NCI-H82 (cell line): ENCODE measurements around the gene TBCD.

Source experiments
- DNase-seq: peaks from one replicate; lab custom pipeline; 2025; lab: John Stamatoyannopoulos, UW

TBCD gene

GRCh38 chr17:82871776-82872561 lies 120.1 kb downstream of the TBCD start:
- no peak for DNase-seq

DNA sequence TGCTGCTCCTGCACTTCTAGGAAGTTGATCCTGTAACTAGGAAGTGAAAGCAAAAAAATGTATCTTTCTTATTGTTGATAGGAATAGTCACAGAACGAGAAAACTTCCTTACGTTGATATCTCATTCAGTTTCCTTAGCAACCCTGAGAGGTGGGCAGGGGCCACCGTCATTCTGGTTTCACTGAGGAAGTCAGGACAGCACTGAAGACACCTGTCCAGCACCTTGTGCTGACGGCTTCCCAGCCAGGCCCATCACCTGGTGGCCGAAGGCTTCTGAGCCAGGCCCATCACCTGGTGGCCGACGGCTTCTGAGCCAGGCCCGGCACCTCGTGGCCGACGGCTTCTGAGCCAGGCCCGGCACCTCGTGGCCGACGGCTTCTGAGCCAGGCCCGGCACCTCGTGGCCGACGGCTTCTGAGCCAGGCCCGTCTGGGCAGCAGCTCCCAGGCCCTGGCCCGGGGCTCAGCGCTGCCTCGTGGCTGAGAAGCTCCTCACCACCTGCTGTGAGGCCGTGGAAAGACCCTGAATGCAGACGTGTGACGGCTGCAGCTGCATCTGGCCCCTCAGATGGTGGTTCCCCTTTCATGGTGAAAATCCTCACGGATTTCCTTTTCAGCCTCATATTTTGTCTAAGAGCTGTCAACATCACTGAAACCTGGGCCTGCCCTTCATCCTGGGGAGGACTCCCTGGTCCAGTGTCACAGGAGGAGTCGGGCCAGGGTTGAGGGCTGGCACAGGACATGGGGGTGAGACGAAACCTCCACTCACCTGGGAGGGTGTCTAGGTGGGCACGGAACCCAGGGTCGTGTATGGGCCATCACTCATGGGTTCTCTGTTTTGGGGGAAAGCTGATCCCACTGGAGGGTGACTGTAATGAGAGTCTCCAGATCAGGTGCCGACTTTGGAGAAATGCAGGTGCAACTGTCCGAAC lies 121.0 kb downstream of the TBCD start:
- DNase-seq, result no peak

DNA sequence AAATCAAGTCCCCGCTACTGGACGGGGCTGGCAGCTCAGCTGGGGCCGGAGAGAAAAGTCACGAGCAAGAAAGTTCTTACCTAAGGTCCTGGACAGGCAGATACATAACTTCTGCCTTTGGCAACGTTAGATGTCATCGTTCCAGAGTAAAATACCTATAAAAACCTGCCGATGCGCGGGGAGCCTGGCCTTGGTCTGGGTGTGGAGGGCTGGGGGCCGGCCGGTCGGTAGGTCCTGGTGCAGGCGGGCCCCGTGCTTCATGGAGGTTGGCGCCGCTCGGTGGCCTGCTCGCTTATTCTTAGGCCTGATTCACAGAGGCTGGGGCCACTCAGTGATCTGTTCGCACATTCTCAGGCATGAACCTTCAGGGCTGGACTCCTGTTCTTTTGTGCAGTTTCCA lies 121.7 kb downstream of the TBCD start:
- no peak for DNase-seq

DNA sequence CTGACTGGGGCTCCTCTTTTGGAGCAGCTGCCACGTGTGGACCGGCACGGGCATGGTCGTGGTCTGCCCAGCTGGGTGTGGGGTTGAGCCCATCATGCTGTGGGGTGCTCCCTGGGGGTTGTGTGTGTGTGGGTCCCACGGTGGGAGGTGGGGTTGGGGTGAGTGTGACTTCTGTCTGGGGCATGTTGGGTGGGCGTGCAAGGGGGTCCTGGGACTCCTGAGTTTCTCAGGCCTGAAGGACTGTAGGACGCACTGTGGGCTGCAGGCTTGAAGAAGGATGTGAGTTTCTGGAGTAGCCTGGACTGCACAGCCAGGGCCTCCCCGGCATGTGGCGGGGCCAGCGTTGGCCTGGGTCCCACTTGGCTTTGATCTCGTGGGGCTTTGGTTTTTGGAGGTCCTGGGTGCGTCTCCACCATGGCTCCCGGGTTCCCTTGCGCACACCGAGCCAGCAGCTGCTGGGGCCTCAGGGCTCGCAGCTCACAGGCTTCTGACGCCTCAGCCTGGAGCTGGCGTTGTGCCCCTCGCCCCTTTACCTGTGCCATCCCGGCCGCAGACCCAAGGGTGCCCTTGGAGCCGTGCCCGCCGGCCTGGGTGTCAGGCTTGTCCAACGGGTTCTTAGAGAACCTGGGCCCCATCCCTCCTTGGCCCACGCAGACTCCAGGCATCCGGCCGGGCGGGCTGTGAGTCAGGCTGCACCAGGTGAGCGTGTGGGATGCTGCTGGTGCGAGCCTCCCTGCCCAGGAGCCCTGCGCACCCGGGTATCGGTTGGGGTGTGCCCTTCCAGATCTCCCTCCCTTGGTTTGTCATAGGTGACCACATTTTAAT lies 122.4 kb downstream of the TBCD start:
- DNase-seq, result no peak

DNA sequence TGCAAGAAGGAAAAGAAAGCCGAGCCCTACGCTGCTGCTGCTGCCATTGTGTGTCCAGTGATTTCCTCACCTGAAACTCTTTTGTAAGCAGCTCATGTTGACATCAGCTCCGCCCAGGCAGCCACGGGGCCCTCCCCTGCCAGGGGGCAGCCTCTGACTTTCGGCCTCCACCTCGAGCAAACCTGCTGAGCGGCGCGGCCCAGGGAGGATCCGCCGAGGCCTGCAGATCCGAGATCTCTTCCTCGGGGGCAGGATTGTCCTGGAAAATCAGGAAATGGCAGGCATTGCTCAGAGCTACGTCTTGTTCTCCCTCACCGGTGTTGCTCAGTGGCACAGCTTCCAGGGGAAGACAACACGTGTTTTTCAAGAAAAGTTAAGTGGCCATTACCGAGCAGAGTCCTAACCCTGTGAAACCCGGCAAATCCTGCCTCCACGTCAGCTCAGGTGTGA lies 123.6 kb downstream of the TBCD start:
- DNase-seq, result no peak

DNA sequence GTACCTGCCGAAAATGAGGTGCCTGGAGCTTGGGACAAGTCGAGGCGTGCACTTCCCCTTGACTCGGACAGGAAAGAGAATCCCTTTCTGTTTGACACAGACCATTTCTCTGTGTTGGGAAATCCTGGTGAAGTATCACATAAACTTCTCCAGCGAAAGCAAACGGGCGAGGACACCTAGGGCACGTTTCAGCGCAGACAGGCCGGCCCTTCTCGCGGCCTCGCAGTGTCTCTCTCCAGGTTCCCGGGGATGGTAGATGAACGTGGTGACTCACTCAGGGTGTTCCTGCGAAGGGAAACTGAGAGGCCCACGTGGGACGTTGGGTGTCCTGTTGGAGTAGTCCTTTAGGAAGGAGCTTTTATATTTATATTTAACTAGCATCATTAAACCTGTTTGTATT lies 124.3 kb downstream of the TBCD start:
- DNase-seq, result no peak

DNA sequence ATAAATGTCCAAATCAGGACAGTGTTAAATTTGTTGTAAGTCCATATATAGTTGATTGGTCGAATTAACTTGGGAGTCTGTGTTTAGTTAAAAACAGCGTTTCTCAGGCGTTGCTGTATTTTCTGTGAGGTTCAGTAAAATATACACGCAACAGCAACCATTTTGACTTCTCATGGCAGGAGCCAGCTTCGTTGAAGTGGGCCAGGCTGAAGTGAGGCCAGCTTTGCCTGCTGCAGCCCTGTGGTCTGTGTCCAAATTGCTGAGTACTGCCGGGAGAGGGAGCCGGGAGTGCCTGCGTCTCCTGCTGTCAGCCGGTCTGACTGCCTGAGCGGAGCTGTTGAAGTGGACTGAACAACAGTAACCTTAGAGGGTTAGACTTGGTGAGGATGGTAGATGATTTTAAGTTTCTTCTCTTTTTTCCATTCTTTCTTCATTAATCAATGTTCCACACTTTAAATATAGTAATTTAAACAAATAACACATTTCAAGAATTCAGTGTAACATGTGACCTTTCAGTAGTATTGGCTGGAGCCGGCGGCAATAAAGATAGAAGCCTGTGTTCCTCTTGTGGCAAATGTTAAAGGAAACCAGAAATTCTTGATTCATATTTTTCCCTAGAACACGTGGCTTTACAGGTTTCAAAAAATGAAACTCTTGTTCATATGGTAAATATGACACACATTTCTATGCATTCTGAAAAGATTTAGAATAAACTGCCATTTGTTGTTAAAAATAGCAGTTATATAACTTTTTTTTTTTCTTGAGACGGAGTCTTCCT lies 124.9 kb downstream of the TBCD start:
- peak; percentile 21 for DNase-seq

- no peak for DNase-seq
Observed at GRCh38 chr17:82878527-82878926, 126.7 kb downstream of the TBCD start.

- no peak for DNase-seq
Observed at GRCh38 chr17:82879241-82879640, 127.4 kb downstream of the TBCD start.

DNA sequence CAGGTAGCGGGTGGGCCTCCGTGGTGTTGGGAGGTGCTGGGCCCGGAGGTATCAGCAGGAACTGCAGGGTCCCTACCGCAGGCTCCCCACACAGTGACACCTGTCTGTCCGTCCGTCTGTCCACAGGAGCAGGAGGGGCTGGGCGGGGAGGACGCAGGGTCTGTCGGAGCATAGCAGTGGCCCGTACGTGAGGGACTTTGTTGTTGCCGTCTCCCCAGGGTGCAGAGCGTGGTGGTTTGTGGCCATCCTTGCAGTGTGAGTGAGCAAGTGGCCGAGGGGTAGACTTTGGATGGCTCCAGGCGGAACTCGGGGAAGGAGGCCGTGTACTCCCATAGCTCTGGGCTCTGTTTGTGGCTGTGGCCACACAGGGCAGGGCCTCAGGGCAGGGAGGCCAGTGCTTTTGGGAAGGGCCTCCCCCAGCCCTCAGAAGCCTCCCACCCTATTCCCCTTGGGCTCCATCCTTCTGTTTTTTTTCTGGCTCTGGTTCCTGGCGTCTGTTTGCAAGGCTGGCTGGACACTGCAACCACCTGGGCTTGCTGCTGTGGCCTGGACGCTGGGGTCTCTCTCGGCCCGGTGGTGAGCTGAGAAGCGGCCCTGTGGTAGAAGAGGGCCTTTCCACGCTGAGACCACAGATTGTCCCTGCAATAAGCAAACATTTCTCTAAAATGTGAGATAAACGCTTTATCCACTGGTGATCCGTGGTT lies 128.9 kb downstream of the TBCD start:
- DNase-seq, result no peak

- no peak for DNase-seq
Observed at GRCh38 chr17:82881324-82881823, 129.5 kb downstream of the TBCD start.

DNA sequence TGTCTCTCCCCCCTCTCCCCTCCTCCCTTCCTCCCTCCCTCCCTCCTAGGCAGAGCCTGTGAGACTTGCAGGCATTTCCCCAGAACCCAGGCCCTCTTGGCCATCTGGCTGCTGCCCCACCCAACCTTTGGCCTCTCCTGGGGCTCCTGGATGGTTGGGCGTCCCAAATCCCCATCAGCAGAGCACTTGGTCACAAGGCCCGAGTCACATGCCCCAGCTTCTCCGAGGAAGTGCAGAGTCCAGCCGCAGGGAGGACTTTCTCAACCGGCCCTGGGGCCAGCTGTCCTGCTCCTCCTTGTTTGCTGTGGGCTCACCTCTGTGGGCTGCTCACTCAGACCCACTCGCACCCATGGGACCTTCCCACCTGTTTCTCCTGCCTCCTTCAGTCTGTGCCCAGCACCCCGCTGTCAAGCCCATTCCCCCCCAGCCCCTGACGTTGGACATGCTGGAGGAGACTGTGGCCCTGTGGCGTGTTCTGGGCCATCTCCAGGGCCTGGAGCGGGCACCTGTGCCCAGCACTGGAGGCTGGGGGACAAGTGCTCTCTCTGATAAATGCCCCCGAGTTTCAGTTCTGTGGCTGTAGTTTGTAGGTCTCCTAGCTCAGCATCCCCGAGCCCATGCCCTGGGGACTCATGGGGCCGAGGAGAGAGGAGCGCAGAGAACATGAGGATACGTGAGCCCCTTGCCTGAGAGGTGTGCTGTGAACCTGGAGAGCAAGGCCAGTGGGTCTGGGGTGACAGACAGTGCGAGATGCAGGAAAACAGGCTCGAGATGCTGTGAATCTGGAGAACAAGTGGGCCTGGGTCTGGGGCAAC lies 130.2 kb downstream of the TBCD start:
- peak; percentile 20 for DNase-seq

DNA sequence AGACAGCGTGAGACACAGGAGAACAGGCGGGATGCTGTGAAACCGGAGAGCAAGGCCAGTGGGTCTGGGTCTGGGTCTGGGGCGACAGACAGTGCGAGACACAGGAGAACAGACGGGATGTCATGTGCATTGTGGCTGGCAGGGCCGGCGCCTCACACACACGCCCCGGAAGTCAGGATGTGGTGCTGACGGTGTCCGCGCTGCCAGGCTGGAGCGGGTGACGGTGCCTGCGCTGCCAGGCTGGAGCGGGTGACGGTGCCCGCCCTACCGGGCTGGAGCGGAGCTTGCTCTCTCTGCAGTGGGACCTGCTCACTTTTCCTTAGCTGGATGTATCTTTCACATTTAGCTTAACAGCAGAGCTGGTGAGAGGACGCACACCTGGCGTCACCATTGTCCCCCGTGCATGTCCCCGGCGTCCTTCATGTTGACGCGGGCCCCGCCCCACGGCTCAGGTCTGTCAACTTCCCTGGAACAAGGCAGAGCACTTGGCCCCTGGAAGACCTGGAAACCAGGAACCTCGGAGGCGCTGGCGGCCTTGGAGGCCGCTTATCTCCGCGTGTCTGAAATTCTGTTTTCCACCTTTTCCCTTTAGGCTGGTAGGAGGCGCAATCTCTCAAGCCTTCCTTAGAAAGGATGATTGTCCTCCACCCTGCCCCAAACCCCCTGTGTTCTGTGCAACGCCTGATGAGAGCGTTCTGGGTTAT lies 131.0 kb downstream of the TBCD start:
- DNase-seq, result no peak

DNA sequence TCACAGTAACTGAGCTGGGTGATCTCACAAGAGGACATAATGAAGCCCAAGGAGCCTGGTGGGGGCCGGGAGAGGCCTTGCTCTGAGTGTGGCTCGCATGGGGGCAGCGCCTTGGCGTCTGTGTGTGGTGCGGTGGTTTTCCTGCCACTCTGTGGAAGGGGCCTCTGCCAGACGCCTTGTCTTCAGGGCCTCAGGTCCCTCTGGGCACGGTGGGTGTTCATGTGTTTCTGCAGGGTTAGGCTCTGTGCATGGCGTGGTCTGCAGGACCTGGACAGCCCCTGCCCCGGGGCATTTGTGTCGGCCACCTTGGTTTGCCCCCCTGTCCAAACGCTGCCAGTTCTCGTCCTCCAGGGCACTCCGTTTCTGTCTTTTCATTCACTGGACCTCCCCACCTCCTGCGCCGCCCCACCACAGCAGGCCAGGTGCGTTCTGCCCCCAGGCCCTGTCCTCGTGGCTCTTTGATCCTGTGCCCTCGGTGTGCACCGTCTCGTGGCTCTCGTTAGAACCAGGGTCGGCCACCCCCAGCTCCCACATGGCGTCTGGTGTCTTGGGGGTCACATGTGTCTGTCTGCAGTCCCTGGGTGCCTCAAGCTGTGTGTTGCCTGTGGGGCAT lies 131.7 kb downstream of the TBCD start:
- no peak for DNase-seq

DNA sequence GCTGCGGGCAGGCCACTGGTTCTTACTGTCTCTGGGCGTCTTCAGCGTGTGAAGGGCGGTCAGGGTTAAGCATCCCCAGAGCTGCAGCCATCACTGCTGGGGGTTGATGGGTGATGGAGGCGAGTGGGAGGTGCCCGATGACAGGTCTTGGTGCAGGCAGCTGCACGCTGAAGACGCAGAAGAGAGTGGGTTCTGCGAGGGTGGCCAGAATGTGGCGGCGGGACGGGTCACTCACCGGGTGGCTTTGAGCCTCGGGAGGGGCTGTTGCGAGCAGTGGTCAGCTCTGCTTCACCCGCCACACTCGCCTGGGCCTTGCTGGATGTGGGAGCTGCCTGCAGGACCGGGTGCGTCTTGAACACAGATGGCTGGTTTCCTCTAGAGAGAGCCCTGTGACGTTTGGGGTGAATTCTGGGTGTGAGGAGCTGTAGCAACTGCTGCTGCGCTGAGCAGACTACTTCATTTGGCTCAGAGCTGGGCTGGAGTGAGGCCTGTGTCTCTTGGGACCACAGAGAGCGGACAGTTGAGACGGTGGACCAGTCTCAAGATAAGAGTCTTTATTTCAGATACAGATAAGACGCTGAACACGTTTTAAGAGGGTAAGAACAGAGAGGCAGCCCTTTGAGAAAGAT lies 132.6 kb downstream of the TBCD start:
- DNase-seq, result no peak

DNA sequence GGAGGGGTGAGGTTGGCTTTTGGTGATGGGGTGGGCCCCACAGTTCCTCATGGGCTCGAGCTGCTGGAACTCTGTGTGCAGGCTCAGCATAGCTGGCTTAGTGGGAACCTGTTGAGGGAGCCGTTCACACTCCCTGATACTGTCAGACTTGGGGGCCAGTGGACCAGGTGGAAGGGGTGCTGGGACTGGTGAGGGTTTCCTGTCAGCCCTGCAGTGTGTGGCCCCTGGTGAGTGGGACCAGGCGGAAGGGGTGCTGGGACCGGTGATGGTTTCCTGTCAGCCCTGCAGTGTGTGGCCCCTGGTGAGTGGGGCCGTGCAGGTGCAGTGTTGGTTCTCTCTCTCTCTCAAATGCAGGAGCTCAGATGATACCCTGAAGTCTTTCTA lies 133.1 kb downstream of the TBCD start:
- DNase-seq, result no peak

GRCh38 chr17:82887255-82888164 lies 135.6 kb downstream of the TBCD start:
- no peak for DNase-seq
